ENCODE results near the gene CFAP97D1.

Gene CFAP97D1

DNA sequence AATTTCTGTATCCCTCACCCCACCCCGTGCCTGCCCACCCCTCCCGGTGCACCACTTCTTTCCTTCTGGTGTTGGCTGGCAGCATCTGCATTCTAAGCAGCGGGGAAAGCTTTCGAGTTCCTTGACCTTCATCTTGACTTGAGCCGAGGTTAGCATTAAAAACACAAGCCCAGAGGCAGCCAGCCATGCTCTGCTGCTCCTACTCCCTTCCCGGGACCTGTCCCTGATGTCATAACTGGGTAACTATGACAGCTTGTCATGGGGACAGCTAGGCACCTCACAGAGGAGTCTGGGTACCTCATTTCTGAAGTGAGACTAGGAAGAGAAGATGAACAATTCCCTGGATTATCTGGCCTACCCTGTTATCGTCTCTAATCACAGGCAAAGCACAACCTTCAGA is at the start of gene CFAP97D1:
CFAP97D1 (plus strand) TSS at position 301 of the 400 bp plus-strand sequence; CDS start at position 329, 28 bp downstream.
- no peak for DNase-seq

GRCh38 chr17:43732958-43733357 is 47.3 kb upstream of the CFAP97D1 start:
- DNase-seq = no peak

GRCh38 chr17:43733956-43734355 is 46.3 kb upstream of the CFAP97D1 start:
- no peak for DNase-seq

DNA sequence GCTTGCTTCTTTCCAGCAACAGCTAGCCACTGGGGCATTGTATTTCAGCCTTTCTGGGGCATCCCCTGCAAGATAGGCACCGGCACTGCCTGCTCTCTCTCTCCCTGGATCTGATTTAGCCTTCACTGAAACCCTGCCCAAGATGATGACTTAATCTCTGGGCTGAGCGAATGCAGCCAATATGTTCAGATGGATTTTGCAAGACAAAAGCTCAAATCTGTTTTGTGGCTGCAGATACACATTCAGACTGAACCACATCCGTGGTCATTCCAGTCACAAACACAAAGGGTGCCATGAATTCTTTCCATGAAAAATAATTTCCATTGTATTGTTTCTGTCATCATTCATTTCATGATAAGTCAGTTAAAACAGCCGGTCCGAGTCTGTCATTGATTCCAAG is 45.9 kb upstream of the CFAP97D1 start:
- DNase-seq = no peak

- DNase-seq = no peak
These were observed 43.8 kb upstream of the CFAP97D1 start for GRCh38 chr17:43736389-43736788.

- no peak for DNase-seq
These were observed 42.5 kb upstream of the CFAP97D1 start for GRCh38 chr17:43737722-43738121.

DNA sequence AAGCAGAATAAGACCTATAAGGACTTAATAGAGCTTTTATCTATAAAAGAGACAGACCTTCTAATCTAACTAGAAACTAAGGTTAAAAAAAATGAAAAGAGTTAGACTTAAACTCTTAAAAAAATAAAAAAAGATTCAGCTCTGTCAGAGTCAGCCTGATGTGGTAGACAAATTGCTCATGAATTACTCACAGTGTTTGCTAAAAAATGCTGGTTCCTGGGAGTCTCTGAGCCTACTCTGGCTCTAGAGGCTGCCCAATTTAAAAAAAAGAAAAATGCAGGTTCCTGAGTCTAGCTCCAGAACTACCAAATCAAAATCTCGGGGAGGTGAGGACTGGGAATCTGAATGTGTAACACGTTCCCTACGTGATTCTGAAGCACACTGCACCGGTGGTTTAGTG is 39.7 kb upstream of the CFAP97D1 start:
- DNase-seq = no peak

- DNase-seq = no peak
These were observed 38.6 kb upstream of the CFAP97D1 start for GRCh38 chr17:43741636-43742035.

DNA sequence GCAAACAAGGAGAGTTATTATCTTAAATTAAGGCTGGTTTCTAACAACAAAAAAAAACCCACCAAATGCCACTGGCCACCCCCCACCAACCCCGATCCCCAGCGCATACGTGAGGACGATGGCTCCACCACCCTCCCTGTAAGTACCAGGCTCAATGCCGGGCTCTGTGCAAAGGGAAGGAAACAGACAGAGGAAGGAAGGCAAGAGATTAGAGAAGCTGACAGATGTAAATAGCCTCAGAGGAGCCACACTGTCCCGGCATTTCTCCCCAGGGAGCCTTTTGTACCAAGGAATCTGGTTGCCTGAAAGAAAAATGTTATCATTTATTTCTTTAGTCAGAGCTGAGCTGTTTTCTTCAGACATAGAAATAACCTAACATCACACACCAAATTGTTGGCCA is 34.7 kb upstream of the CFAP97D1 start:
- DNase-seq = no peak

DNA sequence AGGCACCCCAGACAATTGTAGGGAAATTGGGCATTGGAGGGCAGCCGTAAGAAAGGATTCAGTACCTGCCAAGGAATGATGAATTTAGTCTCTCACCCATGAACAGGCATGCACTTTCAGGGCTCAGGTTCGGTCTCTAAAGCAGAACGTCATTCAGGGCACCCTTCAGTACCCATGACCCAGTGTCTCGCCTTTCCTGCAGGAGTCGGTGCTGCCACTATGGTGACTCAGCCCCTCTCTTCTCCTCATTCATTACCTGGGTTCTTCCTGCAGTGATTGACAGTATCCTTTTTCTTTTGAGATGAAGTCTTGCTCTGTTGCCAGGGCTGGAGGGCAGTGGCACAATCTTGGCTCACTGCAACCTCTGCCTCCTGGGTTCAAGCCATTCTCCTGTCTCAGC is 30.1 kb upstream of the CFAP97D1 start:
- no peak for DNase-seq

DNA sequence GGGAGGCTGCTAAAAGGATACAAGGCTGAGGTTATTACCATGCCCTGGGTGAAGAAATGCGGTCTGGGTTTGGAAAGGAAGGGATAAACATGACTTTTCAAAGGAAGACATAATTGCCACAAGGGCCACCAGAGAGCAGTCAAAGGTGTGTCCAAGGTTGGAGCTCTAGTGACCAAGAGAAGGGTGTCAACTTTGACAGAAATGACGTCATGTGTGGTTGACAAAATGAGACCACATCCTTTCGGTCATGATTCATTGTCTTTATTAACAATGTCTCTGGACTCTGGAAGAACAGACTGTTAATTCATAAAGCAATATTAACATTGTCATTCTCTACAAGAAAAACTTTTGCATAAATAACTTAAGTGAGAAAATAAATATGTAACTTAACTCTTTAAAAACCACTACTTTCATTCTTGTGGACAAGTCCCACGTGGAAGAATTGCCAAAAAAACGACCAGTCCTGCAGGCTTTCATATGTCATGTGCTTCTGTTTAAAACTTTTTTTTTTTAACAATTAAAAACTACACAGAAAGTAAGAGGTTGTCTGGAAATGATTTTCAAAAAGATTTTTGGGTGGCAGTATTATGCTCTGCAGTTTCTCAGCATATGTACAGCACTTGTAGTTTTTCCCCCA is 26.6 kb upstream of the CFAP97D1 start:
- no peak for DNase-seq

DNA sequence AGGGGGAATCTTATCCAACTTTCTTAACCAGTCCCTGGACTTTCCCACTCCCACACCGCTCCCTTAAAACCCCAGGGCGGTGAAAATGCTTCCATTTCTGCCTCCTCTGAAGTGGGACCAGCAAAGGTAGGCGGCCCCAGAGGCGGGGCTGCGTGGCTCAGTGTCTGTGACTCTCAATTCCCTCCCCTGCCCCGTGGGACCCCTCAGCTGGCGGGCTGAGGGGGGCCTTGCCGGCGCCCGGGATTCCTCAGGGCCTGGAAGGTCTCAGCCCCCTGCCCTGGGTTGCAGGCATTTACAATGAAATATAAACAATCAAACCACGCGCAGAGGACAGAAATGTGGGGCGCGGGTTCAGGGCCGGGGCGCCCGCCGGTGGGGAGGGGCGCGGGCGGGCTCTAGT is 25.3 kb upstream of the CFAP97D1 start:
- no peak for DNase-seq

DNA sequence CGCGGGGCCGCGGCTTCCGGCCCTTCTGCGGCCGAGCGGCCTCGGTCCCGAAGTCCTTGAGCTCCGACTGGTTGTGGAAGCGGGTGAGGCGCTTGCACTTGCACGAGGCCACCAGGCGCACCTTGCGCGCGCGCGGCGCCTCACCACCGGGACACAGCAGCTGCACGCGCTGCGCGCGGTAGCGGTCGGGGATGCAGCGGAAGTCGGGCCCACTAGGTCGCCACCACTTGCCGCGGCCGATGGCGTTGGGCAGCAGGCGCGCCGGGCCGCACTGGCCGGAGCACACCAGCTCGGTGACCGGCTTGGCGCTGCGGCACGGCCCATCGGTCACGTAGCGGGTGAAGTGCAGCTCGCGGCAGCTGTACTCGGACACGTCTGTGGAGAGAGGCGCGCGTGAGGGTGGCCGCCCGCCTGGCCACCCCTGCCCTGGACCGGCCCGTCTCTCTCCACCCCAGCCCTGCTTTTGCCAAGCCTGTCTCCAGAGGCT is 24.8 kb upstream of the CFAP97D1 start:
- no peak for DNase-seq

DNA sequence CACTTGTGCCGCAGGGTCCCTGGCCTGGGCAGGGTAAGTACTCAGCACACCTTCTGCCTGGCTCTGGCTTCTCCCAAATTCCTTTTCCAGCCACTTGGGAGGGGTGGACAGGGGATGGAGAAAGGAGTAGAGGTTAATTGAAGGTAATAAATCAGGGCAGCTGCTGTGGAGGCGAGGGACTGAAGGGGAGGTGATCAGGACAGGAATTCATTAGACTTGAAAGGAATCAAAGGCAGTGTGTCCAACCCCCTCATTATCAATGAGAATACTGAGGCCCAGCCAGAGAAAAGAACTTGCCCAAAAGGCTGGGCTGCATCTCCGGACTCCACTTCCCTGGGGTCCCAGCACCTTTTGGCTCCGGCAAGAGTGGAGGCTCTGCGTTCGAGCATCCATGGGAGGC is 24.0 kb upstream of the CFAP97D1 start:
- no peak for DNase-seq

DNA sequence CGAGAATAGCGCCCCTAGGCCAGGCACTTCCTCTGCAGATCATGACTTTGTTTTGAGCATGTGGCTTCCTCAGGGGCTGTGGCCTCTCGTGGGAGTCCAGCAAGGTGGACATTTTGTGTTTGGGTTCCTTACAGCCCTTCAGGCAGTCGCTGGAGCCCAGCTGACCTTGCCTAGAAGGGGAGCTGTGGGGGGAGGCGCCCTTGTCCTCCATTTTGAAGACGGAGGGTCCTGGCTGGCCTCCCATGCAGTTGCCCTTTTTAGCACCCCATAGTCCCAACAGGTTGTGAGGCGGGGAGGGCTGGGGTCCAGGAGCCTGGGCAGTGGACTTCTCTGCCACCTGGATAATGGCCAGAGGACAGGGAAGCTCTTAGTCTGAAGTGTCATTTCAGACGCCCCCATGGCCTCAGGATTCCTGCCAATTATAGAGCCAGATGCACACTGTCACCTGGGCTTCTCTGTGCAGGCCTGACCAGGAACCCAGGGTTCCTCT is 23.0 kb upstream of the CFAP97D1 start:
- no peak for DNase-seq

DNA sequence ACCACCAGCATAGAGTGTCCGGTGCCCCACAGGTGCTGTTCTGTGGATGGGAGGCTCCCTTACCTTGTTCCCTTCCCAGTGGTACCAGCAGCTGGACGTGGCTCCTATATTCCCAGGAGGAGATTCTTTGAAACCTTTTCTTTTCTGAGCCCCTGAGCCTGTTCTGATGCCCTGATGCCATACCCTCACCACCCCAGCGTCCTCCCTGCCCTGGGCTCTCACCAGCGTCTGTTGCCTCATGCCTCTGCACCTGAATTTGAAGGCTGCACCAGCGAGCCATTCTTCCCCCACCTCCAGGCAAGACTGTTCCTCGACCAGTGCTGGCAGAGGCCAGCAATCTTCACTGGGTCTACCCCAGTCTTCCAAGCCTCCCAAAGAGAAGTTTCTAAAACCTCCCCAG is 22.1 kb upstream of the CFAP97D1 start:
- DNase-seq = no peak

- no peak for DNase-seq
These were observed 21.6 kb upstream of the CFAP97D1 start, which contains the start of gene SOST for GRCh38 chr17:43758497-43759174. Gene SOST, minus strand, starts transcription at chr17:43758791. Its CDS starts 50 bp downstream, at chr17:43758741.

DNA sequence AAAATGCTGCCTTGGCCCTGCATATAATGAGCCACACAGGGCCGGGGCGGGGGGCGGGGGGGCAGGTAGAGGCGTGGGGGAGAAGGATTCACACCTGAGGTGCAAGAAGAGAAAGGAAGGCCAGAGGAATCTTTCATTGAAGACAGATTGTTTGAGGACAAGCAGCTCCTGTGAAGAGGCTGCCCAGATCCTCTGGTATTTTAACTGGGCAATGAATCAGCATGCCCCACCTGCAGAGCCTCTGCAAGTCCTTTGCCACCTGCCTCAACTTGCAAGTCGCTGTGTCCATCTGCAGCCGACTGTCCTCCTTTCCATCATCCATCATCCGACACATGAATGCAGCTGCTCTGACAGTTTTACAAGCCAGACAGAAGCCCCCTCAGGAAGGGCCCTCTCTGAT is 20.4 kb upstream of the CFAP97D1 start:
- DNase-seq = no peak

GRCh38 chr17:43760254-43760852 is 19.9 kb upstream of the CFAP97D1 start:
- peak; percentile 87 for DNase-seq

GRCh38 chr17:43766413-43767052 is 13.7 kb upstream of the CFAP97D1 start:
- peak; percentile 35 for DNase-seq

- DNase-seq = no peak
These were observed 13.1 kb upstream of the CFAP97D1 start for GRCh38 chr17:43767053-43767712.

- DNase-seq = no peak
These were observed 12.5 kb upstream of the CFAP97D1 start for GRCh38 chr17:43767713-43768059.

- no peak for DNase-seq
These were observed 11.9 kb upstream of the CFAP97D1 start for GRCh38 chr17:43768382-43768781.
